Panc1 (cell line): ENCODE measurements around the gene ACSL6. TPM values are rescaled to one million over a fixed set of nuclear protein-coding genes. Genes with fewer than 3 reads are reported as not detected.

Experiments
- ATAC-seq: fragments of 200-7000 bp; cut with Tn5 transposase; 2 replicates; pipeline ENCODE4 v1.9.1; 2020; ENCODE audit warnings: mild to moderate bottlenecking, moderate library complexity
- BruUV-seq: library from RNA; stranded (reverse); fragments of 400-500 nt; replicated peaks from 2 replicates; lab custom pipeline; 2021; lab: Mats Ljungman, UMichigan
- CTCF ChIA-PET: fragments of 300-600 bp; sonication (Branson Sonifier 250); formaldehyde crosslinking; loops from one replicate; lab custom pipeline; 2022; ENCODE audit warnings: antibody characterized with exemption; lab: Charles Lee
- POLR2A ChIA-PET: fragments of 300-600 bp; sonication (Branson Sonifier 250); formaldehyde crosslinking; loops from one replicate; lab custom pipeline; 2022; ENCODE audit warnings: antibody characterized with exemption; lab: Charles Lee
- DNase-seq: peaks from one replicate; pipeline ENCODE4 v3.0.0-alpha.2; 2010; ENCODE audit warnings: low read depth, low spot score
- H3K27ac ChIP-seq: 2 replicates; pipeline ENCODE4 v1.5.1; 2011; ENCODE audit warnings: mild to moderate bottlenecking, low read length, inconsistent platforms
- H3K27me3 ChIP-seq: fragments of 200-500 bp; sonication (Bioruptor generic); 2 replicates; pipeline ENCODE4 v1.6.0; 2014; ENCODE audit warnings: low read length, inconsistent platforms; ENCODE audit not compliant: control insufficient read depth, insufficient read depth
- H3K36me3 ChIP-seq: fragments of 200-500 bp; sonication (Bioruptor generic); 2 replicates; pipeline ENCODE4 v1.5.1; 2014; ENCODE audit warnings: inconsistent platforms, mild to moderate bottlenecking, low read length, moderate library complexity; ENCODE audit not compliant: control insufficient read depth, insufficient read depth
- H3K4me1 ChIP-seq: 2 replicates; pipeline ENCODE4 v1.5.1; 2011; ENCODE audit warnings: inconsistent platforms, mild to moderate bottlenecking, low read length, moderate library complexity; ENCODE audit not compliant: control insufficient read depth, insufficient read depth
- H3K4me3 ChIP-seq, 2 experiments: 2 replicates each; pipeline ENCODE4 v1.5.1; 2011 to 2012; ENCODE audit warnings: low read depth in 2 of 2, low read length in 2 of 2, mild to moderate bottlenecking in 2 of 2, inconsistent platforms in 1 of 2, moderate library complexity in 1 of 2
- H3K9me3 ChIP-seq: fragments of 200-500 bp; sonication (Bioruptor generic); 2 replicates; pipeline ENCODE4 v1.5.1; 2014; ENCODE audit warnings: low read depth, mild to moderate bottlenecking, inconsistent platforms, low read length, moderate library complexity; ENCODE audit not compliant: control insufficient read depth, insufficient read depth
- POLR2AphosphoS5 ChIP-seq: IDR thresholded peaks from 2 replicates; pipeline ENCODE4 v1.6.1; 2012; ENCODE audit warnings: mild to moderate bottlenecking, low read depth, low read length, moderate library complexity
- REST ChIP-seq, 2 experiments: IDR thresholded peaks; 2 replicates each; pipeline ENCODE4 v1.6.1; 2011 to 2012; ENCODE audit warnings: low read depth in 2 of 2, control low read depth in 1 of 2, low read length in 1 of 2, mild to moderate bottlenecking in 1 of 2, moderate library complexity in 1 of 2; ENCODE audit not compliant: insufficient read depth in 1 of 2
- SIN3A ChIP-seq: IDR thresholded peaks from 2 replicates; pipeline ENCODE4 v1.6.1; 2012; ENCODE audit warnings: low read depth, mild to moderate bottlenecking, low read length, moderate library complexity, borderline replicate concordance; ENCODE audit not compliant: insufficient read depth
- TCF7L2 ChIP-seq: IDR thresholded peaks from 2 replicates; pipeline ENCODE4 v1.6.1; 2011; ENCODE audit warnings: mild to moderate bottlenecking, low read depth, low read length, inconsistent platforms
- in situ Hi-C: cut with HindIII; loops from 2 replicates; pipeline ENCODE4 v1.10.0; 2016; ENCODE audit warnings: low sequenced_read_pairs, low pct_unique_long_range_greater_than_20kb
- intact Hi-C: fragments of 100-400 bp; cut with micrococcal nuclease; formaldehyde crosslinking; loops from one replicate; pipeline ENCODE4 v1.10.0; 2022; ENCODE audit not compliant: unreplicated experiment
- total RNA-seq: library from RNA; stranded (reverse); gene quantifications from one replicate; pipeline ENCODE4 v1.2.1, GENCODE V29; 2021; ENCODE audit not compliant: unreplicated experiment
- TF ChIP-seq, protein P1 (sequence below): fragments of 450-650 bp; IDR thresholded peaks from 2 replicates; pipeline ENCODE4 v1.5.1; 2017; ENCODE audit warnings: mild to moderate bottlenecking

ACSL6 gene
- total RNA-seq, 1 experiment from 2014 or later: 0.18 TPM

- POLR2A ChIA-PET: no interaction called here
- Histone ChIP-seq H3K4me3 (no peak overlapping the region), H3K4me1 (no peaks in the 10 kb centered on the region), H3K27ac (no peak overlapping the region), H3K36me3 (no peaks in the 10 kb centered on the region), H3K9me3 (no peaks in the 10 kb centered on the region), H3K27me3 (peaks cover 3% of the 10 kb centered on the region; the same call in 1 of the 2 replicates)
- no peak for DNase-seq
- no peak for TF ChIP-seq SIN3A
- TF ChIP-seq, protein P1, sequence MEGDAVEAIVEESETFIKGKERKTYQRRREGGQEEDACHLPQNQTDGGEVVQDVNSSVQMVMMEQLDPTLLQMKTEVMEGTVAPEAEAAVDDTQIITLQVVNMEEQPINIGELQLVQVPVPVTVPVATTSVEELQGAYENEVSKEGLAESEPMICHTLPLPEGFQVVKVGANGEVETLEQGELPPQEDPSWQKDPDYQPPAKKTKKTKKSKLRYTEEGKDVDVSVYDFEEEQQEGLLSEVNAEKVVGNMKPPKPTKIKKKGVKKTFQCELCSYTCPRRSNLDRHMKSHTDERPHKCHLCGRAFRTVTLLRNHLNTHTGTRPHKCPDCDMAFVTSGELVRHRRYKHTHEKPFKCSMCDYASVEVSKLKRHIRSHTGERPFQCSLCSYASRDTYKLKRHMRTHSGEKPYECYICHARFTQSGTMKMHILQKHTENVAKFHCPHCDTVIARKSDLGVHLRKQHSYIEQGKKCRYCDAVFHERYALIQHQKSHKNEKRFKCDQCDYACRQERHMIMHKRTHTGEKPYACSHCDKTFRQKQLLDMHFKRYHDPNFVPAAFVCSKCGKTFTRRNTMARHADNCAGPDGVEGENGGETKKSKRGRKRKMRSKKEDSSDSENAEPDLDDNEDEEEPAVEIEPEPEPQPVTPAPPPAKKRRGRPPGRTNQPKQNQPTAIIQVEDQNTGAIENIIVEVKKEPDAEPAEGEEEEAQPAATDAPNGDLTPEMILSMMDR: no peak
- TF ChIP-seq REST (IDR thresholded peaks at IDR 0.05; ENCODE audit: insufficient read depth in 1 of 2, low read depth in 2 of 2, low read length in 1 of 2): no peak
- no peak for TF ChIP-seq POLR2AphosphoS5
- no peak for TF ChIP-seq TCF7L2
- CTCF ChIA-PET: no interaction called here
- BruUV-seq: no TSS peak
- in situ Hi-C loops (no loop called here), intact Hi-C loops (loop anchor here (2.0 to 5.0 kb wide), 2 partner anchors 196 to 414 kb away; no protein-coding TSS in a partner anchor)
- ATAC-seq: no peak
These were observed 4.9 kb downstream of the ACSL6 start for GRCh38 chr5:132006331-132007120.

GRCh38 chr5:132005591-132005990 is 5.9 kb downstream of the ACSL6 start:
- Histone ChIP-seq H3K9me3 (no peaks in the 10 kb centered on the region), H3K4me3 (no peak overlapping the region), H3K36me3 (no peaks in the 10 kb centered on the region), H3K4me1 (no peaks in the 10 kb centered on the region), H3K27ac (no peak overlapping the region), H3K27me3 (no peaks in the 10 kb centered on the region)
- no peak for ATAC-seq
- POLR2A ChIA-PET: no interaction called here
- in situ Hi-C loops: no loop called here
- intact Hi-C loops: loop anchor here (5.0 kb wide), 1 partner anchor 413 kb away; no protein-coding TSS in a partner anchor
- TF ChIP-seq TCF7L2 (no peak), POLR2AphosphoS5 (no peak), REST (IDR thresholded peaks at IDR 0.05; ENCODE audit: insufficient read depth in 1 of 2, low read depth in 2 of 2, low read length in 1 of 2) (no peak), SIN3A (no peak)
- TF ChIP-seq, protein P1: no peak
- no TSS peak for BruUV-seq
- DNase-seq: no peak
- CTCF ChIA-PET: no interaction called here
